AG10803 (cell line): ENCODE results near the gene NTHL1.

ENCODE experiments used
- DNase-seq: peaks from one replicate; pipeline ENCODE4 v3.0.0; 2010; ENCODE audit warnings: low read depth
- H3K4me3 ChIP-seq: 2 replicates; pipeline ENCODE4 v1.5.1; 2011; ENCODE audit warnings: mild to moderate bottlenecking, low read length, control low read depth
- TF ChIP-seq, protein P1 (sequence below): conservative IDR thresholded peaks from 2 replicates; pipeline ENCODE4 v1.5.1; 2011; ENCODE audit warnings: mild to moderate bottlenecking, low read length, control low read depth, inconsistent platforms

The NTHL1 gene

DNA sequence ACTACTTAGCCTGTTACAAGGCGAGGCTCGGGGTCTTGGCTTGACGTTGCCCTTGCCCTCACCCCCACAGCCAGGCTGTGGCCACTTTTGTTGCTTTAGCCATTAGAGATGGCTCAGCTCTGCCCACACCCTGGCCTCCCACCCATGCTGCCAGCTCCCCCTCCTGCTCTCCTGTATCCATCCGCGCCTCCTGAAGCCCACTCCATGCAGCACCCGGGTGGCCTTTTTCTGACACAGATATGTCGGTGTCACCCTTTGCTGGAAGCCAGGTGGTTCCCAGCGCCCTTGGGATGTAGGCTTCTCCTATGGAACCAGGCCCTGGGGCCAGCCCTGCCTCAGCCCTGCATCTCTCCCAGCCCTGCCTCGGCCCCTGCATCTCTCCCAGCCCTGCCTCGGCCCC lies 9.8 kb upstream of the NTHL1 start:
- TF ChIP-seq, protein P1, sequence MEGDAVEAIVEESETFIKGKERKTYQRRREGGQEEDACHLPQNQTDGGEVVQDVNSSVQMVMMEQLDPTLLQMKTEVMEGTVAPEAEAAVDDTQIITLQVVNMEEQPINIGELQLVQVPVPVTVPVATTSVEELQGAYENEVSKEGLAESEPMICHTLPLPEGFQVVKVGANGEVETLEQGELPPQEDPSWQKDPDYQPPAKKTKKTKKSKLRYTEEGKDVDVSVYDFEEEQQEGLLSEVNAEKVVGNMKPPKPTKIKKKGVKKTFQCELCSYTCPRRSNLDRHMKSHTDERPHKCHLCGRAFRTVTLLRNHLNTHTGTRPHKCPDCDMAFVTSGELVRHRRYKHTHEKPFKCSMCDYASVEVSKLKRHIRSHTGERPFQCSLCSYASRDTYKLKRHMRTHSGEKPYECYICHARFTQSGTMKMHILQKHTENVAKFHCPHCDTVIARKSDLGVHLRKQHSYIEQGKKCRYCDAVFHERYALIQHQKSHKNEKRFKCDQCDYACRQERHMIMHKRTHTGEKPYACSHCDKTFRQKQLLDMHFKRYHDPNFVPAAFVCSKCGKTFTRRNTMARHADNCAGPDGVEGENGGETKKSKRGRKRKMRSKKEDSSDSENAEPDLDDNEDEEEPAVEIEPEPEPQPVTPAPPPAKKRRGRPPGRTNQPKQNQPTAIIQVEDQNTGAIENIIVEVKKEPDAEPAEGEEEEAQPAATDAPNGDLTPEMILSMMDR, result no peak
- no peak for DNase-seq
- H3K4me3 ChIP-seq, result no peak overlapping the region

DNA sequence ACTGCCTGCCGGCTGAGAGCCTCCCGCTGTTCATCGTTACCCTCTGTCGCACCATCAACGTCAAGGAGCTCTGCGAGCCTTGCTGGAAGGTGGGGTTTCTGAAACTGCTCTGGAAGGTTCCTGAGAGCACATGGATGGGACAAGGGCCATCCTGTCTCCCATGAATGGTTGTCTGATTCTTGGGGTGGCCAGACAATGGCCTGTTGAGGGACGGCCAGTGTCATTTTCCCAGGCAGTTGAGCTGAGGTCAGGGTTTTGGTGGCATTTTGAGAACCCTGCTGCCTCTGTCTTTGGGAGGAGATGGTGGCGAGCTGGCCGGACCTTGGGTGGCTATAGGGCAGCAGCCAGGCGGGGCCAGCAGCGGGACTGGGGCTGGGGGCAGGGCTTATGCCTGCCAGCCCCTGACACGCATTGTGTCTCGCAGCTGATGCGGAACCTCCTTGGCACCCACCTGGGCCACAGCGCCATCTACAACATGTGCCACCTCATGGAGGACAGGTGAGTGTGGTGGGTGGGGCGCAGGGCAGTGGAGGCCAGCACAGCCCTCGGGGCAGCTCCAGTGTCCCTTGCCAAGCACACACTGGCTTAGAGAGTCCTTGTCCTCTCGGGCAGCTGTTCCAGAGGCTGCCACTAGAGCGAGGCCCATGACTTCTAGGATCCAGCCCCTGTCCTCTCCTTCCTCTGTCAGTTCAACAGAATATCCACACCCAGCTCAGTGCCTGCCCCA lies 9.2 kb upstream of the NTHL1 start:
- no peak overlapping the region for H3K4me3 ChIP-seq
- TF ChIP-seq, protein P1, result peak; percentile 39
- peak; percentile 22 for DNase-seq

DNA sequence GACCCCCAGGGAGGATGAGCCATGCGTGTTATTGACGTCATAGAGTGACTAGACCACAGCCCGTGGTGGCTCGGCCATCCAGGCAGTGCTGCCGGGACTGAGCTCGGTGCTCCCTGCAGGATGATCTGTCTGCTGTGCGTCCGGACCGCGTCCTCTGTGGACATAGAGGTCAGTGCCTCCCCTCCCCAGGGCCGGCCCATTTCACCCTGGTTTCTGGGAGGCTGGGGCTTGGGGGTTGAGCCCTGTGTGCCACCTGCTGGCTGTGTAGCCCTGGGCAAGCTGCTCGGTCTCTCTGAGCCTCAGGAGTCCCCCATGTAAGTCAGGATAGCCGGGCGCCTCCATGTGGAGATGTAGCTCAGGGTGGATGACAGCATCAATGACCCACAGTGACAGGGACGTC lies 8.4 kb upstream of the NTHL1 start:
- H3K4me3 ChIP-seq, result no peak overlapping the region
- TF ChIP-seq, protein P1, result peak; percentile 45
- peak; percentile 20 for DNase-seq

DNA sequence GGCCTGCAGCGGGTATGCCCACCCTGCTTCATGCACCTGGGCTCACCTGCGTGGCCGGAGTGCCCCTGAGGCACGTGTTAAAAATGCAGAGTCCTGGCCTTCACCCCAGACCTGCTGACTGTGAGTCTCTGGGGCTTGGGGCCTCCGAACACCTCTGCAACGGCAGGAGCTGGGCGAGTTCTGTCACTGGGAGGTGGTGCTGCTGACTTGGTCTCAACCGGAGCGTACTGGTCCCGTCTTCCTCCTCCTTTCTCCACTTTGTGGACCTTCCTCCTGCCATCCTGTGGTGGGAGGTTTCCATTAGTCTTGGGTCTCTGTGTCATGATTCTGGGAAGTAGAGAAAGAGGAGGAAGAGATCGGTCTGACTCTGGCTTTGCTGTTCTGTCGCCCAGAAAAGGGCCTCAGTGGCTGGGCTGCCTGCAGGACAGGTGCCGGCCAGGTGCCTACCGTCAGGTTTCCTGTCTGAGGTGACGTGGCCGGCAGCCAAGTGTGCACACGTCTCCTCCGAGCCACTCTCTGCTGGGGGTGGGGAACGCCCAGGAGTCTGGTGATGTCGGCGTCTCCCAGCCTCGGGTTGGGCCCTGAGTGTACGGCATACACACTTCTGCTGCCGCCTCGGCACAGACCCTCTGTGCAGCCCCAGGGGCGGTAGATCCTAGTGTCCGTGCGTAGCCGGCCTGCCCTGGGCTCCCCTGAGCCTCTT lies 7.1 kb upstream of the NTHL1 start:
- TF ChIP-seq, protein P1, result no peak
- no peak for DNase-seq
- H3K4me3 ChIP-seq, result no peak overlapping the region

DNA sequence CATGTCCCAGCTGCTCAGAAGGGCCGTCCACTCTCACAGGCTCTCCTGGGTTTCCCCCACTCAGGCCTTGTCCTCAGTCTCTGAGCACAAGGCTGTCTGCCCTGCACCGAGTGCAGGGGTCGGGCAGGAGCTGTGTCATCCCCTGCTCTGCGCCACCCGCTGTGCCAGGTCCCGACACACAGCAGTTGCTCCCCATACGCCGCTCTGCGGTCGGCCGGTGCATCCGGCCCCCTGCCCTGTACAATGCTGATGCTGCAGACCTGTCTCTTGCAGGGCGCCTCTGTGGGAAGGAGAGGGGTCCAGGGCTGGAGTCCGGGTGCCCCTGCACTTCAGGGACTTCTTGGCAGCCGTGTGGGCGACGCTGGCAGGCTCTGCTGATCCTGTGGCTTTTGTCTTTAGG lies 6.3 kb upstream of the NTHL1 start:
- no peak for DNase-seq
- TF ChIP-seq, protein P1, result no peak
- H3K4me3 ChIP-seq, result no peak overlapping the region

DNA sequence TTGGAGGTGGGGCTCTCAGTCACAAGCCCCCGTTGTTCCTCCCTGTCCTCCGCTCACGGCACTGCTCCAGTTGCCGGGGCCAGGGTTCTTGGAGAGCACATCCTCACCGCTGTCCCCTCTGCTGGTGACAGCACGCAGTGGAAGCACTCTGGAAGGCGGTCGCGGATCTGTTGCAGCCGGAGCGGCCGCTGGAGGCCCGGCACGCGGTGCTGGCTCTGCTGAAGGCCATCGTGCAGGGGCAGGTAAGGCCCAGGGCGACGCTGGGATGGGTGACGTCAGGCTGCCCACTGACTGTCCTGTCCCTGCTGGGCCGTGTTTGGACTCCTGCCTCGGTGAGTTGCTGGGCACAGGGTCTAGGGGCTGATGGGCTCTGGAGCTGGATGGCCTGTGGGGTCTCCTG lies 5.6 kb upstream of the NTHL1 start:
- no peak for DNase-seq
- TF ChIP-seq, protein P1, result no peak
- H3K4me3 ChIP-seq, result no peak overlapping the region

DNA sequence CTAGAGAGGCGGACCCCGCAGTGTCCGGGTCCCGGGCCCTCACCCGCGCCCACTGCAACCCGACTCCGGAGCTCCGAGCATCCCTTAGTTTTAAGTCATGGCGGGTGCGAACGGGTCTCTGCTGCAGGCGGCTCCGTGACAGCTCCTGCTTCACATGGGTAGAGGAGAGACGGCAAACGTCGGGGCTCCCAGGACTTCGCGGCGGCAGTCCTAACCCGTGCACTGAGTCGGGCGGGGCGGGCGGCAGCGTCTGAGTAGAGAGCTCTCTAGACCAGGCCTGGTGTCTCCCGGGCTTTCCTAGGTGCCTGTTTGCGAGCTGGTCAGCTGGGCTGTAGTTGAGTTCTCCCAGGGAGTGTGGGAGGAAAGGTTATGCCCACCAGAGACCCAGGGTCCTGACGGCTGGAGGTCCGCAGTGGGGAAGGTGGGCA lies 496 bp upstream of the NTHL1 start:
- TF ChIP-seq, protein P1, result no peak
- no peak for DNase-seq
- peak overlapping the region; percentile 89 for H3K4me3 ChIP-seq
